Osteocyte (in vitro differentiated cells): Measurements from ENCODE around the gene ZRANB1. TPM values are rescaled to one million over a fixed set of nuclear protein-coding genes. Genes with fewer than 3 reads are reported as not detected.

Experiments used
- DNase-seq: peaks from one replicate; pipeline ENCODE4 v3.0.0; 2021; ENCODE audit warnings: mixed read lengths; ENCODE audit not compliant: unreplicated experiment; ENCODE audit errors: extremely low spot score
- H3K27ac Mint-ChIP-seq: one replicate; pipeline ENCODE4 v1.8.0; 2021; ENCODE audit warnings: mild to moderate bottlenecking, mixed read lengths; ENCODE audit not compliant: unreplicated experiment
- H3K27me3 Mint-ChIP-seq: one replicate; pipeline ENCODE4 v1.8.0; 2021; ENCODE audit warnings: mixed read lengths; ENCODE audit not compliant: unreplicated experiment
- H3K36me3 Mint-ChIP-seq: one replicate; pipeline ENCODE4 v1.8.0; 2021; ENCODE audit warnings: mixed read lengths; ENCODE audit not compliant: unreplicated experiment
- H3K4me1 Mint-ChIP-seq: one replicate; pipeline ENCODE4 v1.8.0; 2021; ENCODE audit warnings: mixed read lengths; ENCODE audit not compliant: unreplicated experiment
- H3K4me3 Mint-ChIP-seq: one replicate; pipeline ENCODE4 v1.8.0; 2021; ENCODE audit warnings: mild to moderate bottlenecking, moderate library complexity, mixed read lengths; ENCODE audit not compliant: unreplicated experiment
- H3K9me3 Mint-ChIP-seq: one replicate; pipeline ENCODE4 v1.8.0; 2021; ENCODE audit warnings: mixed read lengths; ENCODE audit not compliant: unreplicated experiment
- total RNA-seq: library from RNA; stranded (reverse); gene quantifications from 2 replicates; pipeline ENCODE4 v1.2.1, GENCODE V29; 2021
- TF ChIP-seq, protein P1 (sequence below): fragments of 200-600 bp; sonication (generic); IDR thresholded peaks from 2 replicates; pipeline ENCODE4 v1.5.0; 2021; ENCODE audit warnings: antibody characterized with exemption, mild to moderate bottlenecking, moderate library complexity

ZRANB1 gene
- total RNA-seq, 1 donor from 2014 or later = 26.8 TPM

DNA sequence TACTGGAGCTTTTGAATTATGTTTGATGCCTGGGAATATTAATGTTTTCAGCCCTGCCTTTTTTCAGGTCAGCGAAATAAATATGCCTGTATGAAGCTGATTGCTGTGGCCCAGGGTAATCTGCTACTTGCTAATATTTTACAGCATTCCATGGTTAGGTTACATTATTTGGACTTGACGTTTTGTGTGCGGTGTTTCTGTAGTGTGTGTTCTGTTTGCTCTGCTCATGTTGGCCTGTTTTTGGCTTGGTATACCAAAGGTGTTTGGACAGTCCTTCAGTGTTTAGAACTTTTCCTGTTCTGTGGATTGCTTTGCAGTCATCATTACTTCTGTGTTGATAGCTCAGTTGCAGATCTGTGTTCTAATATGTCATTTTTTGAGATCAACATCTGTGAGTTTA lies 11.5 kb downstream of the ZRANB1 start:
- Mint-ChIP-seq H3K27me3 (no peaks in the 10 kb centered on the region), H3K4me3 (no peak overlapping the region), H3K27ac (no peak overlapping the region), H3K4me1 (peaks cover 22% of the 10 kb centered on the region), H3K9me3 (no peaks in the 10 kb centered on the region), H3K36me3 (peaks cover 5% of the 10 kb centered on the region)
- TF ChIP-seq, protein P1, sequence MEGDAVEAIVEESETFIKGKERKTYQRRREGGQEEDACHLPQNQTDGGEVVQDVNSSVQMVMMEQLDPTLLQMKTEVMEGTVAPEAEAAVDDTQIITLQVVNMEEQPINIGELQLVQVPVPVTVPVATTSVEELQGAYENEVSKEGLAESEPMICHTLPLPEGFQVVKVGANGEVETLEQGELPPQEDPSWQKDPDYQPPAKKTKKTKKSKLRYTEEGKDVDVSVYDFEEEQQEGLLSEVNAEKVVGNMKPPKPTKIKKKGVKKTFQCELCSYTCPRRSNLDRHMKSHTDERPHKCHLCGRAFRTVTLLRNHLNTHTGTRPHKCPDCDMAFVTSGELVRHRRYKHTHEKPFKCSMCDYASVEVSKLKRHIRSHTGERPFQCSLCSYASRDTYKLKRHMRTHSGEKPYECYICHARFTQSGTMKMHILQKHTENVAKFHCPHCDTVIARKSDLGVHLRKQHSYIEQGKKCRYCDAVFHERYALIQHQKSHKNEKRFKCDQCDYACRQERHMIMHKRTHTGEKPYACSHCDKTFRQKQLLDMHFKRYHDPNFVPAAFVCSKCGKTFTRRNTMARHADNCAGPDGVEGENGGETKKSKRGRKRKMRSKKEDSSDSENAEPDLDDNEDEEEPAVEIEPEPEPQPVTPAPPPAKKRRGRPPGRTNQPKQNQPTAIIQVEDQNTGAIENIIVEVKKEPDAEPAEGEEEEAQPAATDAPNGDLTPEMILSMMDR = no peak
- no peak for DNase-seq

DNA sequence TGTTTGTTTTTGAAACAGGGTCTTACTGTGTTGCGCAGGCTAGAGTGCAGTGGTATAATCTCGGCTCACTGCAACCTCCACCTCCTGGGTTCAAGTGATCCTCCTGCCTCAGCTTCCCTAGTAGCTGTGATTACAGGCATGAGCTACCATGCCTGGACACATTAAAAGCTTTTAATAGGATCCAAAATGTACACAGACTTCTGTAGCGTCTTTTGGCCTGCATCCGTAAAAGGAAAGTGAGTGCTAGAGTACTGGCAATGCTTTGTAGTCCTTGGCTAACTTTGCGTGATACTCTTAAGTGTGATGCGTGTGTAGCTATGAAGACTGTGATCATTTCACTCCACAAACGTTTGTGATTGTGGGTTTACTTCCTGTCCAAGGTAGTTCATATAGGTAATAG lies 13.3 kb downstream of the ZRANB1 start:
- H3K27me3 Mint-ChIP-seq = no peaks in the 10 kb centered on the region
- H3K4me1 Mint-ChIP-seq = peaks cover 24% of the 10 kb centered on the region
- H3K9me3 Mint-ChIP-seq = no peaks in the 10 kb centered on the region
- no peak overlapping the region for H3K27ac Mint-ChIP-seq
- TF ChIP-seq, protein P1 = no peak
- no peaks in the 10 kb centered on the region for H3K36me3 Mint-ChIP-seq
- DNase-seq = no peak
- no peak overlapping the region for H3K4me3 Mint-ChIP-seq

DNA sequence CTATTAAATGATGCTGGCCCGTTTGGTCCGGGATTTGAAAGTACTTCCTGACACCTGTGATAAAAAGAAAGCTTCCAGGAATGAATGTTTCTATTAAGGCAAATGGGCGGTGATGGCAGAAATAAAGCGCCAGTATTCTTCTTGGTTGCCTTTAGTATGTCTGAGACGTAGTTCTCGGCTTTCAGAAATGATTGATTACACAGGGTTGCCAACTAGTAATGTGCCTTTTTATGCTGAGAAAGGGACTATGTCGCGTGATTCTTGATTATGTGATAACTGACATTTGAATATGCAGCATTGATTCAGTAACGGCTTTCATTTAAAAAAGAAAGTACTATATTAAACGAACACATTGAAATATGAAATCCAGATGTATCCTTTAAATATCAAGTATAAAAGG lies 13.9 kb downstream of the ZRANB1 start:
- TF ChIP-seq, protein P1 = no peak
- Mint-ChIP-seq H3K27me3 (no peaks in the 10 kb centered on the region), H3K4me3 (no peak overlapping the region), H3K36me3 (no peaks in the 10 kb centered on the region), H3K4me1 (peaks cover 24% of the 10 kb centered on the region), H3K9me3 (no peaks in the 10 kb centered on the region), H3K27ac (no peak overlapping the region)
- no peak for DNase-seq

DNA sequence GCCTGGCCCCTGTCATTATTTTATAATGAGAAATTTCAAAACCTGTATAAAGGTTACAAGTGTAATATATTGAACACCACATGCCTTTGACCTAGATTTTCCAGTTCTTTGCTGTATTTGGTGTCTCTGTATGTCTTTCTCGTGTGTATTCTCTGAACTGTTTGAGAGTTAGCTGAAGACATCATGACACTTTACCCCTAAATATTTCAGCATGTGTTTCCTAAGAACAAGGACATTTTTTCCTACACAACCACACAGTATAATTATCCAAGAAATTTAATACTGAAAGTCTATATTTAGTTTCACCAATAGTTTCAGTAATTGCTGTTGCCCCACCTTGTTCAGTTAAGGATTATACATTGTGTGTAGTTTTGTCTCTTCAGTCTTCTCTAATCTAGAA lies 14.8 kb downstream of the ZRANB1 start:
- Mint-ChIP-seq H3K9me3 (no peaks in the 10 kb centered on the region), H3K27me3 (no peaks in the 10 kb centered on the region), H3K4me3 (no peak overlapping the region), H3K4me1 (peaks cover 29% of the 10 kb centered on the region), H3K36me3 (no peaks in the 10 kb centered on the region), H3K27ac (peak overlapping the region; percentile 5)
- no peak for DNase-seq
- TF ChIP-seq, protein P1 = no peak

DNA sequence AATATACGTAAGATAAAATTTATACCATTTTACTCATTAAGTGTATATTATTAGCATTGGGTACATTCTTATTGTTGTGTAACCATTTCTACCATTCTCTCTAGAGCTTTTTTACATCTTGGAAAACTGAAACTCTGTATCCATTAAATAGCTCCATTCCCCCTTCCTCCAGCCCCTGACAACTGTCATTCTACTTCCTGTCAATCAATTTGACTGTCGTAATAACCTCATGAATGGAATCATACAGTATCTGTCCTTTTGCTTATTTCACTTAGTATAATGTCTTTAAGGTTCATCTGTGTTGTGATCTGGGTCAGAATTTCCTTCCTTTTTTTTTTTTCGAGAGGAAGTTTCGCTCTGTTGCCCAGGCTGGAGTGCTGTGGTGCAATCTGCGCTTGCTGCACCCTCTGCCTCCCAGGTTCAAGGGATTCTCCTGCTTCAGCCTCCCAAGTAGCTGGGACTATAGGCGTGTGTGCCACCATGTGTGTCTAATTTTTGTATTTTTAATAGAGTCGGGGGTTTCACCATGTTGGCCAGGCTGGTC lies 15.6 kb downstream of the ZRANB1 start:
- Mint-ChIP-seq H3K4me1 (peaks cover 30% of the 10 kb centered on the region), H3K36me3 (no peaks in the 10 kb centered on the region), H3K4me3 (no peak overlapping the region), H3K27ac (no peak overlapping the region), H3K9me3 (no peaks in the 10 kb centered on the region), H3K27me3 (no peaks in the 10 kb centered on the region)
- DNase-seq = no peak
- TF ChIP-seq, protein P1 = no peak
